MM.1S (cell line): ENCODE data around the gene KCNQ1.

ENCODE experiments used
- EZH2 ChIP-seq: fragments of 300-600 bp; sonication (generic); optimal IDR thresholded peaks from 2 replicates; pipeline ENCODE3; 2017; ENCODE audit warnings: low read depth, mild to moderate bottlenecking, antibody characterized with exemption, low read length, mixed read lengths
- EZH2phosphoT487 ChIP-seq: fragments of 300-600 bp; sonication (generic); IDR thresholded peaks from 2 replicates; pipeline ENCODE4 v1.6.1; 2018; ENCODE audit warnings: antibody characterized with exemption, low read length
- TF ChIP-seq, protein P1 (sequence below): fragments of 300-600 bp; sonication (generic); IDR thresholded peaks from 2 replicates; pipeline ENCODE4 v1.5.1; 2016; ENCODE audit warnings: antibody characterized with exemption, low read length, mixed read lengths

DNA sequence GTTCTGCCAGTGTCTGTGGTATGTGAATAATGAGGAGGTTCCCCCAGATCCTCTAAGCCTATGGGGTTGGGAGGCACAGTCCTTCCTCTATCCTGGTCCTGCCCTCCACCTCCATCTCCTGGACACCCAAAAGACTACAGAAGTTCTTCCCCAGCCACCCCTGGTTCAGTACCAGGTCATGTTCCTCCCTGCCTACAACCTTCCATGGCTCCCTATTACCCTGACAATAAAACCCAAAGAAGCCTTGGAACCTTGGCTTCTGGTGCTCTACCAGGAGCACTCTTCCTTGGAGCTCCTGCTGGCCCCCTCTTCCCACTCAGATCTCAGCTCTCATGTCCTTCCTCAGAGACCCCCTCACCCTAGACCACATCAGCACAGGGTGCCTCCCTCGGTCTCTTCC is 13.4 kb upstream of the KCNQ1 start:
- TF ChIP-seq, protein P1, sequence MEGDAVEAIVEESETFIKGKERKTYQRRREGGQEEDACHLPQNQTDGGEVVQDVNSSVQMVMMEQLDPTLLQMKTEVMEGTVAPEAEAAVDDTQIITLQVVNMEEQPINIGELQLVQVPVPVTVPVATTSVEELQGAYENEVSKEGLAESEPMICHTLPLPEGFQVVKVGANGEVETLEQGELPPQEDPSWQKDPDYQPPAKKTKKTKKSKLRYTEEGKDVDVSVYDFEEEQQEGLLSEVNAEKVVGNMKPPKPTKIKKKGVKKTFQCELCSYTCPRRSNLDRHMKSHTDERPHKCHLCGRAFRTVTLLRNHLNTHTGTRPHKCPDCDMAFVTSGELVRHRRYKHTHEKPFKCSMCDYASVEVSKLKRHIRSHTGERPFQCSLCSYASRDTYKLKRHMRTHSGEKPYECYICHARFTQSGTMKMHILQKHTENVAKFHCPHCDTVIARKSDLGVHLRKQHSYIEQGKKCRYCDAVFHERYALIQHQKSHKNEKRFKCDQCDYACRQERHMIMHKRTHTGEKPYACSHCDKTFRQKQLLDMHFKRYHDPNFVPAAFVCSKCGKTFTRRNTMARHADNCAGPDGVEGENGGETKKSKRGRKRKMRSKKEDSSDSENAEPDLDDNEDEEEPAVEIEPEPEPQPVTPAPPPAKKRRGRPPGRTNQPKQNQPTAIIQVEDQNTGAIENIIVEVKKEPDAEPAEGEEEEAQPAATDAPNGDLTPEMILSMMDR, result no peak
- TF ChIP-seq EZH2phosphoT487 (no peak), EZH2 (no peak)
